Measurements from ENCODE around the gene GRK3.

GRK3 gene

GRCh38 chr22:25626624-25626990 is 62.1 kb downstream of the GRK3 start:
- DNase-seq (ENCODE audit: low read depth): no peak

- no peak for DNase-seq (ENCODE audit: low read depth)
Measured at GRCh38 chr22:25627271-25627852, 62.9 kb downstream of the GRK3 start.

- DNase-seq (ENCODE audit: low read depth): no peak
Measured at GRCh38 chr22:25628494-25628893, 64.0 kb downstream of the GRK3 start.

- no peak for DNase-seq (ENCODE audit: low read depth)
Measured at GRCh38 chr22:25629613-25630012, 65.1 kb downstream of the GRK3 start.

- DNase-seq (ENCODE audit: low read depth): no peak
Measured at GRCh38 chr22:25630447-25630846, 66.0 kb downstream of the GRK3 start.

- DNase-seq (ENCODE audit: low read depth): no peak
Measured at GRCh38 chr22:25636323-25636722, 71.8 kb downstream of the GRK3 start.

GRCh38 chr22:25637032-25637431 is 72.6 kb downstream of the GRK3 start:
- DNase-seq (ENCODE audit: low read depth): no peak

- no peak for DNase-seq (ENCODE audit: low read depth)
Measured at GRCh38 chr22:25637672-25638071, 73.2 kb downstream of the GRK3 start.

GRCh38 chr22:25638638-25639037 is 74.2 kb downstream of the GRK3 start:
- DNase-seq (ENCODE audit: low read depth): no peak

GRCh38 chr22:25641650-25642049 is 77.2 kb downstream of the GRK3 start:
- DNase-seq (ENCODE audit: low read depth): no peak

- no peak for DNase-seq (ENCODE audit: low read depth)
Measured at GRCh38 chr22:25643232-25644000, 78.9 kb downstream of the GRK3 start.

- no peak for DNase-seq (ENCODE audit: low read depth)
Measured at GRCh38 chr22:25644122-25644521, 79.6 kb downstream of the GRK3 start.

- DNase-seq (ENCODE audit: low read depth): no peak
Measured at GRCh38 chr22:25645266-25645665, 80.8 kb downstream of the GRK3 start.

GRCh38 chr22:25645964-25646363 is 81.5 kb downstream of the GRK3 start:
- no peak for DNase-seq (ENCODE audit: low read depth)

GRCh38 chr22:25650833-25651232 is 86.4 kb downstream of the GRK3 start:
- DNase-seq (ENCODE audit: low read depth): no peak

- no peak for DNase-seq (ENCODE audit: low read depth)
Measured at GRCh38 chr22:25651332-25652085, 87.0 kb downstream of the GRK3 start.

- DNase-seq (ENCODE audit: low read depth): no peak
Measured at GRCh38 chr22:25654676-25655075, 90.2 kb downstream of the GRK3 start.

- DNase-seq (ENCODE audit: low read depth): no peak
Measured at GRCh38 chr22:25655371-25655935, 91.0 kb downstream of the GRK3 start.

GRCh38 chr22:25656724-25657123 is 92.2 kb downstream of the GRK3 start:
- DNase-seq (ENCODE audit: low read depth): no peak

- no peak for DNase-seq (ENCODE audit: low read depth)
Measured at GRCh38 chr22:25658633-25659032, 94.2 kb downstream of the GRK3 start.

GRCh38 chr22:25659413-25659812 is 94.9 kb downstream of the GRK3 start:
- no peak for DNase-seq (ENCODE audit: low read depth)

- no peak for DNase-seq (ENCODE audit: low read depth)
Measured at GRCh38 chr22:25660336-25660735, 95.9 kb downstream of the GRK3 start.

GRCh38 chr22:25661073-25661472 is 96.6 kb downstream of the GRK3 start:
- no peak for DNase-seq (ENCODE audit: low read depth)

Data from activated T-helper 9 cell treated with anti-CD3 and anti-CD28 coated beads, Interleukin-2, amount 50 U/mL, for 16 hours (primary cell).